Limb (tissue), 2 donors: ENCODE results near the gene ZRANB3.
"Not testable (repeated sequence)": the region's sequence is repeated elsewhere in the genome, so short reads cannot be mapped to it uniquely, and the experiment has no call there.

ENCODE experiments used
- DNase-seq, 2 donors: peaks; one replicate each; pipeline ENCODE4 v3.0.0-alpha.2; 2016; ENCODE audit errors: extremely low spot score in 2 of 2

Gene ZRANB3

DNA sequence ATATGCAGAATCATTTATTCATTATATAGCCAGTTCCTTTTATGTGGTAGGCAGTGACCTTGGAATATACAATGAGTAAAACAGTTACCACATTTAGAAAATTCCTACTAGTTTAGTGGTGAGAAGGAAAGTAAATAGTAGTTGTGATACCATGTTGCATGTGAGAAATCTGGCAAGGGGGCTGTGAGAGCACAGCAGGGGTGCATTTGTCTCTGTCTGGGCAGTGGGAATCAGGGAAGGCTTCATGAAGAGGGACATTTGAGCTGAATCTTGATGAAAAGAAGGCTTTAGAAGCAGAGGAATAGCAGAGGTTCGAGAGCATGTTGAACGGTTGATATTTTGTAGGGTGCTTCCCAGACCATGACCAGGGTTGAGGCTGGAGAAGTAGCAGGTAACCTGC is 400.3 kb downstream of the ZRANB3 start:
- no peak for DNase-seq

DNA sequence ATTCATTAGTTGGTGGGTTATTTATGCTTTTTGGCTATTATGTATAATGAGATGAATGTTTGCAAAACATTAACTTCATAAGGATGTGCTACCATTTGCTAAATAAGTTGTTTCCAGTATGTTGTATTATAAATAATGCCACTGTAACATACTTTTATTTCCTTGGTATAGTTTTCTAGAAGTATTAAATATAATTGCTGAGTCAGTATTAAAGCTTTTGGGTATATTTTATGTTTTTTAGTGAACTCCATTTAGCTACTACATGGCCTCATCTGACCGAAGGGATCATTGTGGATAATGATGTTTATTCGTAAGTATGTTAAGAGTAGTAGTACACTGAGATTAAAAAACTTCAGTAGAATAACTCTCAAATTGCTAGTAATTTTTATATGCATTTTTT is 405.1 kb downstream of the ZRANB3 start:
- DNase-seq: no peak

DNA sequence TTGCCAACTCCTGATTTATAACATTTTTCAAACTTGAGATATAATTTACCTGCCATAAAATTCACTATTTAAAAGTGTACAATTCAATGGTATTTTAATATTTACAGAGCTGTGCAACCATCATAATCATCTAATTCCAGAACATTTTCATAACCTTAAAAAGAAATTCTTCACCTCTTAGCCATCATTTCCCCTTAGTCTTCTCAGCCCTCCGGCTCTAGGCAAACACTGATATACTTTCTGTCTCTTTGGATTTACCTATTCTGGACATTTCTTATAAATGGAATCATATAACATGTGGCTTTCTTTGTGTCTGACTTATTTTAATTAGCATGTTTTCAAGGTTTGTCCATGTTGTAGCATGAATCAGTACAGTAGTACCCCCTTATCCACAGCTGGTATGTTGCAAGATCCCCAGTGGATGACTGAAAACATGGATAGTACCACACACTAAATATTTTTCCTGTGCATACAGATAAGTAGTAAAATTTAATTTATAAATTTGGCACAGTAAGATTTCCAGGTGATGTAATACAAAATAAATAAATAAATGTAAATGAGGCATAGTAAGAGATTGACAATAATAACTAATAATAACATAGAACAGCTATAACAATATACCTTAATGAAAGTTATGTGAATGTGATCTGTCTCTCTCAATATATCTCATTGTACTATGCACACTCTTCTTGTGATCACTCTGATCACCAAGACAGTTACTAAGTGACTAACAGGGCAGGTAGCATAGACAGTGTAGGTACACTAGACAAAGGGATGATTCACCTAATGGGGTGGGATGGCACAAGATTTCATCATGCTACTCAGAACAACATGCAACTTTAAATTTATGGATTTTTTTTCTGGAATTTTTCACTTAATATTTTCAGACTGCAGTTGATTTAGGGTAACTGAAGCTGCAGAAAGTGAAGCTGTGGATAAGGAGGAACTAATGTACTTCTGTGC is 405.8 kb downstream of the ZRANB3 start:
- DNase-seq: no peak

DNA sequence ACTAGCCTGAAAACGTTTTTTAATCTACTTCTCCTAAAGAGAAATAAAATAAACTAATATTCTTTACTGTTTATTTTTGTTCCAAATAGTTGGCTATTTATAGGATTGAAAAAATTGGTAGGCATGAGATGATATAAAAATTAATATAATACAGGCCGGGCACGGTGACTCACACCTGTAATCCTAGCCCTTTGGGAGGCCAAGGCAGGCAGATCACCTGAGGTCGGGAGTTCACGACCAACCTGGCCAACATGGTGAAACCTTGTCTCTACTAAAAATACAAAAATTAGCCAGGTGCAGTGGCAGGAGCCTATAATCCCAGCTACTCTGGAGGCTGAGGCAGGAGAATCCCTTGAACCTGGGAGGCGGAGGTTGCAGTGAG is 409.4 kb downstream of the ZRANB3 start:
- not testable (repeated sequence) for DNase-seq

DNA sequence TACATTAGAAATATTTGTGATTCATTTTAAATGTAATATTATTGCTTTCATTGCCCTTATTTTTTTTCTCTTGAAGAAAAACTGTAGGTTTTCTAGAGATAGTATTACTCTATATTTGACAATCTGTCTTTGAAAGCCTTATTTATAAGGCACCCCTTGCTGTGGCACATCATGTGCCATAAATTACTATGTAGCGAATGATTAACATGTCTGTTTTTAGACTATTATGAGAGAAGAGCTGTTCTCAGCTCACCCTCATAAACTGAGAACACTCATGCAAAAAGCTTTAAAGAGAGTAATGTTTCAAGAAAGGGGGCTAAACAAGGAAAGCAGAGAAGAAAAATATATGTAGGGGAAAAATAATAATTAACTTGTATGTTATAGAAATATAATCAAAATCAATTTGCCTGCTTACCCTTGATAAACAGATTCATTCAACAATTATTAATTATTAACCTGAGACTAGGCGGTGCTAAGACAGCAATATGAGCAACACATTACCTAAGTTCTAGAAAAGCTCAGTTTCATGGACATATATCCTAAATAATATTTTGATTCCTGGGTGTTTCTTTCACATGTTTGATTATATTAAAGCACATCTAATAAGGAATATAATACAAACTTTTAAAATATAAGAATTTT is 409.9 kb downstream of the ZRANB3 start:
- no peak for DNase-seq

DNA sequence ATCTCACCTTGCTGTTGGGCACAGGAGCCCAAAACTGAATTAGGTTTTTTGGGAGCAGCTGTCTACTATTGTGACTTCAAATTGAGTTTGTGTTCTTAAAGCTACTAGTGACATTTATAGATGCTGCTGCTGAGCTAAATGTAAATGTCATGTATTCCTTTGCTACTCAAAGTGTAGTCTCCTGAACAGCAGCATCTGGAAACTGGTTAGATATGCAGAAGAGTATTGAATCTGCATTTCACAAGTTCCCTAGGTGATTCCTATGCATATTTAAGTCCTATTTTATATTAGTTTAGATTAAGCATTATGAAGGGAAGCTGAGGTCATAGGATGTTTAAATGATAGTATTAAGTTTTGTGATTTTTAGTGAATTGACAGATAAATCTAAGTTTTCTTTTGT is 411.4 kb downstream of the ZRANB3 start:
- no peak for DNase-seq

DNA sequence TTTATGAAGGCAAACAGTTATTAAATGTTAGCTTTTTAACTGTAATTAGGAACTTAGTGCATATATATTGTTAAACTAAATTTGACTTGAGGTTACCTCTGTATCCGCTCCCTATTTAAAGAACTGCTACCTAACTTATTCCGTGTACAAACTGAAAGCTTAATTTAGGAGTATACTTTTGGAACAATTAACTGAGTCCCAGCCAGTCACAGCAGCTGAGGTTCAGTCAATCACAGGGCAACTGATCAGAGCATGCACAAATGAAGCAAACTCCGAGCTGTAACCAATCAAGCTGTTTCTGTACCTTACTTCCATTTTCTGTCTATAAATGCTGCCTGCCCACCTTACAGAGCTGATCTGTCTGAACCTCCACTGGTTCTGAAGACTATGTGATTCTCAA is 417.7 kb downstream of the ZRANB3 start:
- DNase-seq: no peak

DNA sequence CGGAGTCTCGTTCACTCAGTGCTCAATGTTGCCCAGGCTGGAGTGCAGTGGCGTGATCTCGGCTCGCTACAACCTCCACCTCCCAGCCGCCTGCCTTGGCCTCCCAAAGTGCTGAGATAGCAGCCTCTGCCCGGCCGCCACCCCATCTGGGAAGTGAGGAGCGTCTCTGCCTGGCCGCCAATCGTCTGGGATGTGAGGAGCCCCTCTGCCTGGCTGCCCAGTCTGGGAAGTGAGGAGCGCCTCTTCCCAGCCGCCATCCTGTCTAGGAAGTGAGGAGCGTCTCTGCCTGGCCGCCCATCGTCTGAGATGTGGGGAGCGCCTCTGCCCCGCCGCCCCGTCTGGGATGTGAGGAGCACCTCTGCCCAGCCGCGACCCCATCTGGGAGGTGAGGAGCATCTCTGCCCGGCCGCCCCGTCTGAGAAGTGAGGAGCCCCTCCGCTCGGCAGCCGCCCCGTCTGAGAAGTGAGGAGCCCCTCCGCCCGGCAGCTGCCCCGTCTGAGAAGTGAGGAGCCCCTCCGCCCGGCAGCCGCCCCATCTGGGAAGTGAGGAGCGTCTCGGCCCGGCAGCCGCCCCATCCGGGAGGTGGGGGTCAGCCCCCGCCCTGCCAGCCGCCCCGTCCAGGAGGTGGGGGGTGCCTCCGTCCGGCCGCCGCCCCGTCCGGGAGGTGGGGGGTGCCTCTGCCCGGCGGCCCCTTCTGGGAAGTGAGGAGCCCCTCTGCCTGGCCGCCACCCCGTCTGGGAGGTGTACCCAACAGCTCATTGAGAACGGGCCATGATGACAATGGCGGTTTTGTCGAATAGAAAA is 425.3 kb downstream of the ZRANB3 start:
- DNase-seq: not testable (repeated sequence)

DNA sequence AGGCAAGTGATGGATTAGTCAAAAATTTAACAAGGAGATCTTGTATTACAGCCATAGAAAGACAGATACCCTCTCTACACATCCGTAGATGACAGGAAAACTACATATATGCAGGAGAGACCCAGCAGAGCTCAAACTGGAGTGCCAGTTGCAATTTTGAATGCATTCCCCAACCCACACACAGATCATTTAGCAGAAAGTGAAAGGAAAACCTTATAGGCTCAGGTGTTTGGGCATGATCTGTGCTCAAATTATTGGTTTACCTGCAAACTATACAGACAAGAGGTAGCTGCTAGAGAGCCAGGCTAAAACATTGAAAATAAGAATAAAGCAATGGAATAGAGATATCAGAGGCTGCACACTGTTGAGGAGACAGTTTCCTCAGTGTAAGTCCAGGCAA is 427.2 kb downstream of the ZRANB3 start:
- no peak for DNase-seq

DNA sequence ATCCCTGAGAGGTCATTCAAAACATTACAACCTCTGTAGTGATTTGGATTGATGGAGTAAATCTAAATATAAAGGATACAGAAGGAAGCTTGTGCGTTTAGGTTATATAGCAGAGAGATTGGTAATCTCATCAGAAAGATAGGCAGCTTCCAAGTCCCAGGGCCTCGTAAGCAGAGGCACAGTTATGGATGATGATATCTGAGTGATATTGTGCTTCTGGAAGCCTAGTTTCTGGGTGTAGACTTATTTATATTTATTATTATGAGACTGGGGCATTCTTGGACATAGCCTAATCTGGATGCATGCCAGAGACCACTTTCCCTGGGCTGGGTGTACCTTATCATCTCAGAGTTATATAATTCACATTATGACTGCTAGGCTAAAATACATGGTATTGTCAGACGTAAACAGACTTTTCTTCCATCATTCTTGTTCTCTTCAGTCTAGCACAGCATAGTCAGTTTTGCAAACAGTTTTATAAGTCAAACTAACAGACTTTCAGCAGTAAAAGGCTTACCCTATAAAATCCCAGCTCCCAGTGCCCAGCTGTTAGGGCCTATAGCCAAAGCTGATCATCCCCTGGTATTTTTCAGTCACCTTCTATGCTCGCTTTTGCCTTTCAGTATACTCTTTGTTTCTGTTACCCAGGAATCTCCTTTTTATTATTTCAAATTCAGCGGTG is 431.1 kb downstream of the ZRANB3 start:
- DNase-seq: peak in 1 of 2 donors; percentile 6

DNA sequence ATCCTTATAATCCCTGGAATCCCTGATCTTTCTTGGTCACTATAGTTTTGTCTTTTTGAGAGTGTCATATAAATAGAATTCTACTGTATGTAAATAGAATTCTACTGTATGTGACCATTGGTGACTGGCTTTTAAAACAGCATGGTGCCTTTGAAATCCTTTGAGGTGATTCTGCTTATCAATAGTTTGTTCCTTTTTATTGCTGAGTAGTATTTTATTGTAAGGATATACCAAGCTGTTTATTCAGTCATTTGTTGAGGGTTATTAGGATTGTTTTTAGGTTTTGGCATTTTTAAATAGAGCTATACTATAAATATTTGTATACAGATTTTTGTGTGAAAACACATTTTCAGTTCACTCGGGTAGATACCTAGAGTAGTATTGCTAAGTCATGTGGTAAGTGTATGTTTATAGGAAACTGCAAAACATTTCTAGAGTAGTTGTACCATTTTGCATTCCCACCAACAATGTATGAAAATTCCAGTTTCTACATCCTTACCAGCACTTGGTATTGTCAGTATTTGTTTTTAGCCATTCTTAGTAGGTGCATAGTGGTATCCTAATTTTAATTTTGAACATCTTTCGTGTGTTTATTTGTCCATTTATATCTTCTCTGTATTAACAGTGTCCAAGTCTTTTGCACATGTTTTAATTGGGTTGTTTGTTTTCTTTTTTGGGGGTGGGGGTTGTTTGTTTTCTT is 433.3 kb downstream of the ZRANB3 start:
- no peak for DNase-seq

DNA sequence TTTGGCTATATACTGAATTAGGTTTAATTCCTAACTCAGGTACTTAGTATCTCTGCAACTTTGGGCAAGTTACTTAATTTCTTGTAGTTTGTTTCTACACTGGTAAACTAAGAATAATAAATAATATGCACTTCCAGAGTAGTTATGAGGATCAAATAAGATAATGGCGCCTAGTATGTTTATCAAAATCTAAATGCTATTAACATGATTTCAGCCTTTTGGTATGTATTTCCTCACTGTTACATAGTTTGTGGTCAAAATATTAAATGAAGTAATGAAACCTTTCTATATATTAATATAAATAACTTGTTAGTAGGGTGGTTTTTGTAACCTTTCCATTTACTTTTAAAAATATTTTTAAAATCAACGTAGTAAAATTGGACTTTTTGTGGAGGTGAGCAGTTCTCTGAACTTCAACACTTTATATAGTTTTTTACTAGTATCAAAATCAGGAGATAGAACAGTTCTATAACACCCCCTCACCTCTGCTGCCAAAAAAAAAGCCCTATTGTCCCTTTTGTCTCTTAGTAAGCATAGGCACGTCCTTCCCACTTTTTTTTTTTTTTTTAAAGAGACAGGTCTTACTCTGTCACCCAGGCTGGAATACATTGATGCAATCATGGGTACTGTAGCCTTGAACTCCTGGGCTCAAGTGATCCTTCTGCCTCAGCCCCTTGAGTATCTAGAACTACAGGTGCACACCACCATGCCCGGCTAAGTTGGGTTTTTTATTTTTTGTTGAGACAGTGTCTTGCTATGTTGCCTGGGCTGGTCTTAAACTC is 434.2 kb downstream of the ZRANB3 start:
- DNase-seq: no peak

DNA sequence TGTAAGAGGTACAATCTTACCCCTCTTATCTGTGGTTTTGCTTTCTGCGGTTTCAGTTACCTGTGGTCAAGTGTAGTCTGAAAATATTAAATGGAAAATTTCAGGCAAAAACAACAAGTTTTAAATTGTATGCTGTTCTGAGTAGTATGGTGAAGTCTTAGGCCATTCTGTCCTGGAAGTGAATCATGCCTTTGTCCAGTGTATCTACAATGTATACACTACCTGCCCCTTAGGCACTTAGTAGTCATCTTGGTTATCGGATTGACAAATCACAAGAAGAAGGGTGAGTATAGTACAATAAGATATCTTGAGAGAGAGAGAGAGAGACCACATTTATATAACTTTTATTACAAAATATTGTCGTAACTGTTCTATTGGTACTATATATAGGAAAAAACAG is 435.4 kb downstream of the ZRANB3 start:
- DNase-seq: no peak

DNA sequence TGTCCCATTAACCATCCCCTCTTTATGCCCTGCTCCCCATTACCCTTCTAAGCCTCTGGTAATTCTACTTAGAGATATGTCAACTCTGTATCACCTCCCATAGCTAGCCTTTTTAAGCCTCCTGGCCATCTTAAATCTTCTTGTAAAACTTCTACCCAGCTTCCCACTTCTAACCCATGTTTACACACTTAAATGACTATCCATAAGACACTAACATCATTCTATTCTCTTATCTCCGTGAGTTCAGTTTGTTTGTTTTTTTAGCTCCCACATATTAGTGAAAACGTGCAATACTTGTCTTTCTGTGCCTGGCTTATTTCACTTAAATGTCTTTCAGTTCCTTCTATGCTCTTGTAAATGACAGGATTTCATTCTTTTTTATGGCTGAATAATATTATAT is 436.5 kb downstream of the ZRANB3 start:
- DNase-seq: no peak

DNA sequence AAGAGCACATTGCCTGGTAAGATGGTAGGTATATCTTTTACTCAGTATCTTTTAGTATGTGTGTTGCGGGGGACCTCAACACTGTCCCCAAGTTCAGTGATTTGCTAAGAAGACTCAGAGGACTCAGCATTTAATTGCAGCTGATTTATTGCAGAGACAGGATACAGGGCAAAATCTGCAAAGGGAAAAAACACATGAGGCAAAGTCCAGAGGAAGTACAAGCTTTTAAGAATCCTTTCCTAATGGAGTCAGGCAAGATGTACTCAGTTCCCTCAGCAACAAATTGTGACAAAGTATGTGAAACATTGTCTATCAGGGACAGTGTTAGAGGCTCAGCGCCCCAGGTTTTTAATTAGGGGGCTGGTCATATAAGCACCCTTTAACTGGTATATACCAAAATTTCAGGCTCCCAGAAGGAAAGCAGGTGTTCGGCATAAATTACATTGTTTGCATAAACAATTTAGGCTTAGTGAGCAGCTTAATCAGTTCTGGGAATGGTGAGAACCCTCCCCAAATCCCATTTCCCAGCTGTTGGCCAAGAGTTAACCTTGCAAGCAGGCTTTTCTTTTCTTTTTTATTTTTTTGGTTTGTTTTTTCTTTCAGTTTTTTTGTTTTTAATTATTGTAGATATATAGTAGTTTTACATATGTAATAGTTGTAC is 437.2 kb downstream of the ZRANB3 start:
- DNase-seq: no peak

DNA sequence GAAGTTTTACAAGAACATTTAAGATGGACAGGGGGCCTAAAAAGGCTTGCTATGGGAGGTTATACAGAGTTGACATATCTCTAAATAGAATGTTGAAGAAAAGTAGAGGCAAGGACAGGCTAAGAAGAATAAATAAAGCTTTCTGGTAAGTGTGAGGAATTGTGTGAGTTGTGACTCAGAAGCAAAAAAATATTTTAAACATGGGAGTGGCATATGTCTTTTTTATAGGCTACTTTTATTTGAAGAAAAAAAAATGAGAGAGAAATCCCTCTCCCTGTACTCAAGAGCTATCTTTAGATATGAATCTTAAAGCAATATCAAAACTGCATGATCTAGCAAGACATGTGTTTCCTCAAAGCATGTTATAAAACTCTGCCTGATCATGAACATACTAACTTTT is 437.8 kb downstream of the ZRANB3 start:
- no peak for DNase-seq

DNA sequence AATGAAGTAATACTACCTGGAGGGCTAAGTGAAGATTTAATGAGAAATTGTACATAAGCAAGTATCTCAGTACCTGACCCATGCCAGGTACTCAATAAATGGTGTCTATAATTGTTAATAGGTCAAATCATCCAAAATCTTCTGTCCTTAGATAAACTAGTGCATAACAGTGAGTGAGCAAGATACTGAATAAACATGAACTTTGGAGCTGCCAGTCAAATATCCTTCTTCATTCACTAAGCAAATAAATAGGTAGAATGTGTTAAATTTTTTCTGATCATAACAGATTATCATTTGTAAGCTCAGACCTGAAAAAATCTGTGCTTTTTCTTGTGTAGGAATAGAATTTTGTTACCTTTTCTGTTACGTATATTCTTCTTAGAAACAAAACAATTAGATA is 439.3 kb downstream of the ZRANB3 start:
- DNase-seq: no peak

DNA sequence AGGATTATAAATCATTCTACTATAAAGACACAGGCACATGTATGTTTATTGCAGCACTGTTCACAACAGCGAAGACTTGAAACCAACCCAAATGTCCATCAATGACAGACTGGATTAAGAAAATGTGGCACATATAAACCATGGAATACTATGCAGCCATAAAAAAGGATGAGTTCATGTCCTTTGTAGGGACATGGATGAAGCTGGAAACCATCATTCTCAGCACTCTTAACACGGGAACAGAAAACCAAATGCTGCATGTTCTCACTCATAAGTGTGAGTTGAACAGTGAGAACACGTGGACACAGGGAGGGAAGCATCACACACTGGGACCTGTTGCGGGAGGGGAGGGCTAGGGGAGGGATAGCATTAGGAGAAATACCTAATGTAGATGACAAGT is 441.4 kb downstream of the ZRANB3 start:
- not testable (repeated sequence) for DNase-seq
